ENCODE results near the gene PKN2. TPM values are rescaled to one million over a fixed set of nuclear protein-coding genes. Genes with fewer than 3 reads are reported as not detected.

The PKN2 gene
- total RNA-seq, 1 donor from 2014 or later: 74.4 TPM

DNA sequence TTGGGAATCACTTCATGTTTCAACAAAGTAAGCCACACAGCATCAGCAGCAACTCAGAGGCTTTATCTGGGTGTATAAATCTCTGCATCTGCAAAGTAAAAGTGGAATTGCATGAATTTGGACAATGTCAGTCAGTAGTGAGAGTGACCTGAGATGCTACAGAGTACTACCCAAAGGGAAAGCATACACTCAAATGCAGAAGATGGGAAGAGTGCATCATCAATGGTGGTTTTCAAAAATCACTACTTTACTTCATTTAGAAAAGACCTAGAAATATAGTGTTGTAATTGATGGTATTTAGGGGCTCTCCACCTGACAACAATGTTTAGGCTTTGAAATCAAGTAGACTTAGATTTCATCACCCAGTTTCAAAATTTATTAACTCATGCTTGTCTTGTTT lies 24.5 kb upstream of the PKN2 start:
- Mint-ChIP-seq H3K9me3 (no peaks in the 10 kb centered on the region), H3K36me3 (no peaks in the 10 kb centered on the region), H3K4me3 (no peak overlapping the region), H3K27ac (no peak overlapping the region), H3K27me3 (ENCODE audit: insufficient read depth, low read depth) (no peaks in the 10 kb centered on the region), H3K4me1 (peaks cover 17% of the 10 kb centered on the region)
- Histone ChIP-seq H3K4me3 (no peak overlapping the region), H2AFZ (replicated peaks) (no peak overlapping the region), H3K79me2 (ENCODE audit: low read depth) (no peaks in the 10 kb centered on the region), H3K36me3 (no peaks in the 10 kb centered on the region), H3F3A (ENCODE audit: low read depth) (peaks cover 15% of the 10 kb centered on the region), H3K9ac (no peak overlapping the region), H3K4me2 (no peak overlapping the region), H3K4me1 (peaks cover 26% of the 10 kb centered on the region), H4K20me1 (ENCODE audit: low read depth) (no peaks in the 10 kb centered on the region), H3K27ac (no peak overlapping the region), H3K27me3 (no peaks in the 10 kb centered on the region), H3K9me3 (ENCODE audit: low read depth) (no peaks in the 10 kb centered on the region)
- DNase-seq (ENCODE audit: low spot score): no peak
- TF ChIP-seq, protein P1, sequence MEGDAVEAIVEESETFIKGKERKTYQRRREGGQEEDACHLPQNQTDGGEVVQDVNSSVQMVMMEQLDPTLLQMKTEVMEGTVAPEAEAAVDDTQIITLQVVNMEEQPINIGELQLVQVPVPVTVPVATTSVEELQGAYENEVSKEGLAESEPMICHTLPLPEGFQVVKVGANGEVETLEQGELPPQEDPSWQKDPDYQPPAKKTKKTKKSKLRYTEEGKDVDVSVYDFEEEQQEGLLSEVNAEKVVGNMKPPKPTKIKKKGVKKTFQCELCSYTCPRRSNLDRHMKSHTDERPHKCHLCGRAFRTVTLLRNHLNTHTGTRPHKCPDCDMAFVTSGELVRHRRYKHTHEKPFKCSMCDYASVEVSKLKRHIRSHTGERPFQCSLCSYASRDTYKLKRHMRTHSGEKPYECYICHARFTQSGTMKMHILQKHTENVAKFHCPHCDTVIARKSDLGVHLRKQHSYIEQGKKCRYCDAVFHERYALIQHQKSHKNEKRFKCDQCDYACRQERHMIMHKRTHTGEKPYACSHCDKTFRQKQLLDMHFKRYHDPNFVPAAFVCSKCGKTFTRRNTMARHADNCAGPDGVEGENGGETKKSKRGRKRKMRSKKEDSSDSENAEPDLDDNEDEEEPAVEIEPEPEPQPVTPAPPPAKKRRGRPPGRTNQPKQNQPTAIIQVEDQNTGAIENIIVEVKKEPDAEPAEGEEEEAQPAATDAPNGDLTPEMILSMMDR (IDR thresholded peaks at IDR 0.05): no peak
- TF ChIP-seq EZH2 (IDR thresholded peaks at IDR 0.05) (no peak), EZH2phosphoT487 (IDR thresholded peaks at IDR 0.05) (no peak)

DNA sequence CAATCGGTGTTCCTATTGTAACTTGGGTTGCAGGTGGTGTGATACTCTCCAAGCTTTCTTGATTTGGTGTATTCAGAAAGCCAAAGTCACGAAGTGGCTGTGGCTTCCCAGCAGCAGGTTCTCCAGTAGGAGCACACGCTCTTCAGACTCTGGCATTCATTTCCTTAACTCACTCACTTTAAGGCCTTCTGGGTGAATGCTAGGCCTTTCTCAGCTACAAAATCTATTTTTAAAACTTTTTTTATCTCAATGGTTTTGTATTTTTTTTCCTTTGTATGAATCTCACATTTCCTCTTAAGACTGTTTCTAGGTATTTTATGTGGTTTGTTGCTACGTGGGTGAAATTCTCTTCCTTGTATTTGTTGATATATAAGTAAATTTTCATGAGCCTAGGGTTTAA lies 22.9 kb upstream of the PKN2 start:
- no peak overlapping the region for H3K4me3 ChIP-seq
- Mint-ChIP-seq H3K27ac (no peak overlapping the region), H3K4me1 (peaks cover 17% of the 10 kb centered on the region), H3K27me3 (ENCODE audit: insufficient read depth, low read depth) (no peaks in the 10 kb centered on the region), H3K36me3 (no peaks in the 10 kb centered on the region), H3K4me3 (no peak overlapping the region), H3K9me3 (peaks cover 2% of the 10 kb centered on the region)
- no peak overlapping the region for H3K4me2 ChIP-seq
- no peaks in the 10 kb centered on the region for H3K79me2 ChIP-seq (ENCODE audit: low read depth)
- TF ChIP-seq EZH2 (IDR thresholded peaks at IDR 0.05): no peak
- TF ChIP-seq EZH2phosphoT487 (IDR thresholded peaks at IDR 0.05): no peak
- TF ChIP-seq, protein P1 (IDR thresholded peaks at IDR 0.05): no peak
- peaks cover 15% of the 10 kb centered on the region for H3F3A ChIP-seq (ENCODE audit: low read depth)
- H2AFZ ChIP-seq (replicated peaks): no peak overlapping the region
- no peaks in the 10 kb centered on the region for H3K36me3 ChIP-seq
- H3K27ac ChIP-seq: no peak overlapping the region
- H3K9ac ChIP-seq: no peak overlapping the region
- H3K27me3 ChIP-seq: no peaks in the 10 kb centered on the region
- H3K9me3 ChIP-seq (ENCODE audit: low read depth): no peaks in the 10 kb centered on the region
- peaks cover 35% of the 10 kb centered on the region for H3K4me1 ChIP-seq
- no peaks in the 10 kb centered on the region for H4K20me1 ChIP-seq (ENCODE audit: low read depth)
- DNase-seq (ENCODE audit: low spot score): no peak

DNA sequence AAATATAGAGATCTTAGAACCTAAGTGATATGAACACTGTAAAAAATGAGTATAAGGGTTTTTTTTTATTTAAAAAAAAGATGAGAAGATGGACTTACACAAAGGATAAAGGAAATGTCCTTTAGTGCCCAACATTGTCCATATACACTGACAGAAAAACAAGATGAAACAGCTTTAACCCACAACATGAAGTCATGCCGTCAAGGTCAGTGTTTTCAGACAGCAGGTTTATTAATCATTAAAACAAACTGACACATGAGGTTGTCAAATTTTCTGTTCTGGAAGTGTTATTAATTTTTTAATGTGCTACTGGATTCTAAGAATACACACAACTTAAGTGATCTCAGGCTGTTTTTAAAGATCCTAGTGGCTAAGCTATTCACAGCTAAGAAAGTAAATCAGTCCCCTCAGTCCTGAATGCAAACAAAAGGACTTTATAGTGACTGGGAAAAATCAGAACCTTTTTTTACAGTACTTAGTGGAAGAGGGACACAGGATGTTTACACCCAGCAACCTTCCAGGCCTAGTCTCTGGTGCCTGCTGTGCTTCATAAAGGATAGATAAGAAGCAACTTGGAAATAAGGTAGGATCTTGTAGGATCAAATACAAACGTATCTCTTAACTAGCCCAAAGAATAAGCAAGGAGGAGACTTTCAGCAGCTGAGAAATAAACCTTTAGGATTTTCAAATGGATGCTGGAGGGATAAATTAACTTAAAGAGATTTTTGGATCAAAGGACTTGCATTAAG lies 21.9 kb upstream of the PKN2 start:
- no peaks in the 10 kb centered on the region for H3K36me3 ChIP-seq
- TF ChIP-seq EZH2 (IDR thresholded peaks at IDR 0.05): no peak
- TF ChIP-seq, protein P1 (IDR thresholded peaks at IDR 0.05): no peak
- no peak for TF ChIP-seq EZH2phosphoT487 (IDR thresholded peaks at IDR 0.05)
- Mint-ChIP-seq H3K27ac (peak overlapping the region; percentile 50), H3K4me3 (no peak overlapping the region), H3K4me1 (peaks cover 17% of the 10 kb centered on the region), H3K27me3 (ENCODE audit: insufficient read depth, low read depth) (no peaks in the 10 kb centered on the region), H3K9me3 (peaks cover 2% of the 10 kb centered on the region), H3K36me3 (no peaks in the 10 kb centered on the region)
- no peak overlapping the region for H2AFZ ChIP-seq (replicated peaks)
- H3K27me3 ChIP-seq: no peaks in the 10 kb centered on the region
- peak overlapping the region; percentile 78 for H3K27ac ChIP-seq
- peak overlapping the region; percentile 57 for H3K4me2 ChIP-seq
- no peaks in the 10 kb centered on the region for H3K9me3 ChIP-seq (ENCODE audit: low read depth)
- no peak overlapping the region for H3K9ac ChIP-seq
- H3F3A ChIP-seq (ENCODE audit: low read depth): peaks cover 15% of the 10 kb centered on the region
- no peak overlapping the region for H3K4me3 ChIP-seq
- no peaks in the 10 kb centered on the region for H4K20me1 ChIP-seq (ENCODE audit: low read depth)
- H3K79me2 ChIP-seq (ENCODE audit: low read depth): no peaks in the 10 kb centered on the region
- peaks cover 35% of the 10 kb centered on the region for H3K4me1 ChIP-seq
- peak; percentile 45 for DNase-seq (ENCODE audit: low spot score)

Measured in neural progenitor cell (in vitro differentiated cells).